Fibroblast of lung (primary cell): Measurements from ENCODE around the gene OGG1.

Source experiments
- EZH2 ChIP-seq: IDR thresholded peaks from 2 replicates; pipeline ENCODE4 v1.5.1; 2012; ENCODE audit warnings: low read length, control low read depth, mild to moderate bottlenecking; ENCODE audit errors: missing control alignments
- TF ChIP-seq, protein P1 (sequence below), 2 donors: IDR thresholded peaks in 1 of 2; conservative IDR thresholded peaks in 1 of 2; 1 replicate in 1 of 2; 2 replicates in 1 of 2; pipeline ENCODE4 v1.5.1; 2011 to 2012; ENCODE audit warnings: low read length in 2 of 2, control low read depth in 1 of 2, inconsistent platforms in 1 of 2, low read depth in 1 of 2, mild to moderate bottlenecking in 1 of 2

DNA sequence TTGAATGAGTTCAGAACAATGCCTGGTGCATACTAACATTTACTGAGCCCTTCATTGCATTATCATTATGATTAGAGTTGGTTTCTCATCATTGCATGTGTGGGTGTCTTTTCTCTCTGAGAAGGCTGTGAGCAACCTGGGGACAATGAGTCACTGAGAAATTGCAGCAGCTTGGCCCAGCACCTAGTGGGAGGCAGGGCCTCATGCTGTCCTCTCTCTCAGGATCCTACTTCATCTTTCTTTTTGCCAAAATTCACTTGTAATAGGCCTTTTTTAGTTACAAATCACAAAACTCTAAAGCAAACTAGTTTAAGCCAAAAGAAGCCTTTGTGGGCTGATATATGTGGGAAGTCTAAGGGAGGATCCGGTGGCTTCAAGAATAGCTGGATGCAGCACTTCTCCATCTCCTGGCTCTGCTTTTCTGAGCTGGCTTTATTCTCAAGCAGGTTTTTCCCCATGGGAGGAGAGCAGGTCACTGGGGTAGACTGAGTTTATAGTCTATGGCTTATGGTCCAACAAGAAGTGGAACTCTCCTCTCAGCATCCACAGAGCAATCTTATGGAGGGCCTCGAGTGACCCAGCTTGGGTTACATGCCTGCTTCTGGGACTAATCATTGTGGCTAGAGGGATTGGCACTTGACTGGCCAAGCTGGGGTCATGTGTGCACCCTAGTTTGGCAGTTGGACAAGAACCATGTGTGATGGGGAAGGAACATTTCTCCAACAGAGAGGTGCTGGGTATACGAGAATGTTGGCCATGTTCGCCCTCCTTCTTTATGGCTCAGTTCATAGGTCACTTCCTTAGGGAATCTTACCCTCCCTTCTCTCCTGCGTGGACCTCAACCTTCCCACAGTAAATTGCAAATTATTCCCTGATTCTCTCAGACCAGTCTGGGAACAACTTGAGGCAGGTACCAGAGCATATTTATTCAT is 28.7 kb downstream of the OGG1 start:
- TF ChIP-seq, protein P1, sequence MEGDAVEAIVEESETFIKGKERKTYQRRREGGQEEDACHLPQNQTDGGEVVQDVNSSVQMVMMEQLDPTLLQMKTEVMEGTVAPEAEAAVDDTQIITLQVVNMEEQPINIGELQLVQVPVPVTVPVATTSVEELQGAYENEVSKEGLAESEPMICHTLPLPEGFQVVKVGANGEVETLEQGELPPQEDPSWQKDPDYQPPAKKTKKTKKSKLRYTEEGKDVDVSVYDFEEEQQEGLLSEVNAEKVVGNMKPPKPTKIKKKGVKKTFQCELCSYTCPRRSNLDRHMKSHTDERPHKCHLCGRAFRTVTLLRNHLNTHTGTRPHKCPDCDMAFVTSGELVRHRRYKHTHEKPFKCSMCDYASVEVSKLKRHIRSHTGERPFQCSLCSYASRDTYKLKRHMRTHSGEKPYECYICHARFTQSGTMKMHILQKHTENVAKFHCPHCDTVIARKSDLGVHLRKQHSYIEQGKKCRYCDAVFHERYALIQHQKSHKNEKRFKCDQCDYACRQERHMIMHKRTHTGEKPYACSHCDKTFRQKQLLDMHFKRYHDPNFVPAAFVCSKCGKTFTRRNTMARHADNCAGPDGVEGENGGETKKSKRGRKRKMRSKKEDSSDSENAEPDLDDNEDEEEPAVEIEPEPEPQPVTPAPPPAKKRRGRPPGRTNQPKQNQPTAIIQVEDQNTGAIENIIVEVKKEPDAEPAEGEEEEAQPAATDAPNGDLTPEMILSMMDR (conservative IDR thresholded peaks at IDR 0.05 in 1 of 2, IDR thresholded peaks at IDR 0.05 in 1 of 2; ENCODE audit: low read depth in 1 of 2, low read length in 2 of 2) = no peak
- no peak for TF ChIP-seq EZH2
